Temporal lobe (tissue), 1 donor: ENCODE data around the gene IL1A. TPM values are rescaled to one million over a fixed set of nuclear protein-coding genes. Genes with fewer than 3 reads are reported as not detected.

Experiments
- total RNA-seq: library from RNA; depleted of rRNA; stranded (reverse); fragments of >200 nt; gene quantifications from one replicate; pipeline ENCODE4 v1.2.3, GENCODE V29; 2014

IL1A gene
- total RNA-seq, 1 donor from 2014 or later: not detected

Other genes with a start within 250 kb of the IL1A start
- 28.5 TPM for gene POLR1B, start 242.0 kb downstream of the IL1A start, total RNA-seq
- gene CHCHD5, start 199.9 kb downstream of the IL1A start, total RNA-seq: 5.4 TPM
- 31.5 TPM for gene SLC20A1, start 138.6 kb downstream of the IL1A start, total RNA-seq
- not detected for gene NT5DC4, start 63.5 kb downstream of the IL1A start, total RNA-seq
- gene CKAP2L, start 19.9 kb downstream of the IL1A start, total RNA-seq: 3.2 TPM
- 0.49 TPM for gene IL1B, start 52.3 kb upstream of the IL1A start, total RNA-seq
- gene IL37, start 126.7 kb upstream of the IL1A start, total RNA-seq: not detected
- gene IL36G, start 193.5 kb upstream of the IL1A start, total RNA-seq: not detected
- not detected for gene IL36A, start 221.0 kb upstream of the IL1A start, total RNA-seq